T-helper 9 cell (primary cell): ENCODE data around the gene FARS2.

Experiments used
- DNase-seq: peaks from one replicate; pipeline ENCODE4 v3.0.0-alpha.2; 2020

The FARS2 gene

GRCh38 chr6:5511954-5512353 lies 250.6 kb downstream of the FARS2 start:
- DNase-seq: no peak

- DNase-seq: no peak
Measured at GRCh38 chr6:5512422-5512821, 251.1 kb downstream of the FARS2 start.

GRCh38 chr6:5513408-5513807 lies 252.1 kb downstream of the FARS2 start:
- no peak for DNase-seq

- DNase-seq: no peak
Measured at GRCh38 chr6:5514353-5514752, 253.0 kb downstream of the FARS2 start.

- no peak for DNase-seq
Measured at GRCh38 chr6:5515200-5515599, 253.9 kb downstream of the FARS2 start.

- no peak for DNase-seq
Measured at GRCh38 chr6:5516036-5516435, 254.7 kb downstream of the FARS2 start.

- DNase-seq: no peak
Measured at GRCh38 chr6:5517796-5518195, 256.5 kb downstream of the FARS2 start.

GRCh38 chr6:5518936-5519491 lies 257.7 kb downstream of the FARS2 start:
- DNase-seq: no peak

- no peak for DNase-seq
Measured at GRCh38 chr6:5520796-5521195, 259.5 kb downstream of the FARS2 start.

- no peak for DNase-seq
Measured at GRCh38 chr6:5521322-5521721, 260.0 kb downstream of the FARS2 start.

- no peak for DNase-seq
Measured at GRCh38 chr6:5522147-5522546, 260.8 kb downstream of the FARS2 start.

GRCh38 chr6:5524110-5524509 lies 262.8 kb downstream of the FARS2 start:
- no peak for DNase-seq

GRCh38 chr6:5525209-5525608 lies 263.9 kb downstream of the FARS2 start:
- no peak for DNase-seq

GRCh38 chr6:5529015-5529414 lies 267.7 kb downstream of the FARS2 start:
- DNase-seq: no peak

GRCh38 chr6:5529733-5530132 lies 268.4 kb downstream of the FARS2 start:
- no peak for DNase-seq

- DNase-seq: no peak
Measured at GRCh38 chr6:5531161-5531560, 269.8 kb downstream of the FARS2 start.

- no peak for DNase-seq
Measured at GRCh38 chr6:5531853-5532375, 270.6 kb downstream of the FARS2 start.

GRCh38 chr6:5532941-5533340 lies 271.6 kb downstream of the FARS2 start:
- DNase-seq: no peak

GRCh38 chr6:5534643-5535042 lies 273.3 kb downstream of the FARS2 start:
- DNase-seq: no peak

GRCh38 chr6:5536644-5537043 lies 275.3 kb downstream of the FARS2 start:
- no peak for DNase-seq

GRCh38 chr6:5537132-5537531 lies 275.8 kb downstream of the FARS2 start:
- DNase-seq: no peak

GRCh38 chr6:5537967-5538366 lies 276.7 kb downstream of the FARS2 start:
- no peak for DNase-seq

GRCh38 chr6:5540370-5540769 lies 279.1 kb downstream of the FARS2 start:
- no peak for DNase-seq

- DNase-seq: no peak
Measured at GRCh38 chr6:5541025-5541424, 279.7 kb downstream of the FARS2 start.

- DNase-seq: no peak
Measured at GRCh38 chr6:5541751-5542432, 280.6 kb downstream of the FARS2 start.
